DND-41 (cell line): Measurements from ENCODE around the gene BCL2L14.

Source experiments
- ATAC-seq: fragments of 200-7000 bp; cut with Tn5 transposase; 3 replicates; pipeline ENCODE4 v1.9.1; 2021; ENCODE audit warnings: low read depth; ENCODE audit not compliant: insufficient read depth
- DNase-seq: peaks from one replicate; pipeline ENCODE4 v3.0.0-alpha.2; 2020
- H2AFZ ChIP-seq: 2 replicates; pipeline ENCODE4 v1.6.0; 2012; ENCODE audit warnings: low read depth, low read length
- H3K27ac ChIP-seq: 2 replicates; pipeline ENCODE4 v1.5.1; 2012; ENCODE audit warnings: low read length, inconsistent platforms
- H3K27me3 ChIP-seq: fragments of 200-600 bp; sonication (generic); 2 replicates; pipeline ENCODE4 v1.6.0; 2012; ENCODE audit warnings: low read length, mild to moderate bottlenecking, inconsistent platforms; ENCODE audit not compliant: insufficient read depth, poor library complexity
- H3K36me3 ChIP-seq: 2 replicates; pipeline ENCODE4 v1.5.1; 2012; ENCODE audit warnings: low read length, inconsistent platforms; ENCODE audit not compliant: insufficient read depth
- H3K4me1 ChIP-seq: 2 replicates; pipeline ENCODE4 v1.5.1; 2012; ENCODE audit warnings: mild to moderate bottlenecking, low read length; ENCODE audit not compliant: insufficient read depth
- H3K4me2 ChIP-seq: 2 replicates; pipeline ENCODE4 v1.6.0; 2012; ENCODE audit warnings: mild to moderate bottlenecking, moderate library complexity, low read length, inconsistent platforms; ENCODE audit not compliant: insufficient read depth
- H3K4me3 ChIP-seq, 2 experiments: fragments of 200-600 bp in 1 of 2; shearing (Covaris generic) in 1 of 2; 2 replicates each; pipeline ENCODE4 v1.5.1; 2012 to 2016; ENCODE audit warnings: inconsistent platforms in 2 of 2, low read length in 2 of 2, mild to moderate bottlenecking in 2 of 2, low read depth in 1 of 2, moderate library complexity in 1 of 2
- H3K79me2 ChIP-seq: 2 replicates; pipeline ENCODE4 v1.6.0; 2012; ENCODE audit warnings: low read length, inconsistent platforms; ENCODE audit not compliant: insufficient read depth
- H3K9ac ChIP-seq: 2 replicates; pipeline ENCODE4 v1.6.0; 2012; ENCODE audit warnings: low read depth, mild to moderate bottlenecking, inconsistent platforms, low read length, moderate library complexity
- H3K9me3 ChIP-seq: 2 replicates; pipeline ENCODE4 v1.5.1; 2012; ENCODE audit warnings: low read length, moderate library complexity, mild to moderate bottlenecking, inconsistent platforms; ENCODE audit not compliant: insufficient read depth, severe bottlenecking
- H4K20me1 ChIP-seq: 2 replicates; pipeline ENCODE4 v1.6.0; 2012; ENCODE audit warnings: low read length; ENCODE audit not compliant: insufficient read depth
- EZH2 ChIP-seq: IDR thresholded peaks from 3 replicates; pipeline ENCODE4 v1.6.1; 2012; ENCODE audit warnings: borderline replicate concordance, low read depth, mild to moderate bottlenecking, moderate library complexity, low read length, inconsistent platforms; ENCODE audit not compliant: severe bottlenecking
- TF ChIP-seq, protein P1 (sequence below): IDR thresholded peaks from 2 replicates; pipeline ENCODE4 v1.5.1; 2012; ENCODE audit warnings: borderline replicate concordance, low read length, moderate library complexity, mild to moderate bottlenecking; ENCODE audit not compliant: poor library complexity, severe bottlenecking; ENCODE audit errors: extremely low read depth

Gene BCL2L14

DNA sequence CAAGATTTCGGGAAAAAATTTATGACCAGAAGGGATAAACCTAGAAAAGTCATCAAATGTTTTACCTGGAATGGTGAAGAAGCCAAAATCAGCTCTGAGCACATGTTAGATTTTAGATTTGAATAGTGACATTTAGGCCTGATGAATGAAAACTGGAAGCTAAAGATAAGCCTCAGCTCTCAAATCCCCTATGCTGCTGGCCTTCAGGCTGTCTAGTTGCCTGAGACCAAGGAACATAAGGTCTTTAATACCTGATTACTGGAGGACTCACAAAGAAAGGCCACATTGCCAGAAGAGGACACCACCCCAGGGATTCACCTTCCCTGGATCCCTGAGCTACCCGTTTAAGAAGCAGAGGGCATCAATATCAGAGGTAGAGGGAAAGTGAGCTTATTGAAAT lies 56.6 kb downstream of the BCL2L14 start:
- peaks cover 25% of the 10 kb centered on the region; the same call in 1 of the 2 replicates for H3K36me3 ChIP-seq
- TF ChIP-seq EZH2, result no peak
- TF ChIP-seq, protein P1, sequence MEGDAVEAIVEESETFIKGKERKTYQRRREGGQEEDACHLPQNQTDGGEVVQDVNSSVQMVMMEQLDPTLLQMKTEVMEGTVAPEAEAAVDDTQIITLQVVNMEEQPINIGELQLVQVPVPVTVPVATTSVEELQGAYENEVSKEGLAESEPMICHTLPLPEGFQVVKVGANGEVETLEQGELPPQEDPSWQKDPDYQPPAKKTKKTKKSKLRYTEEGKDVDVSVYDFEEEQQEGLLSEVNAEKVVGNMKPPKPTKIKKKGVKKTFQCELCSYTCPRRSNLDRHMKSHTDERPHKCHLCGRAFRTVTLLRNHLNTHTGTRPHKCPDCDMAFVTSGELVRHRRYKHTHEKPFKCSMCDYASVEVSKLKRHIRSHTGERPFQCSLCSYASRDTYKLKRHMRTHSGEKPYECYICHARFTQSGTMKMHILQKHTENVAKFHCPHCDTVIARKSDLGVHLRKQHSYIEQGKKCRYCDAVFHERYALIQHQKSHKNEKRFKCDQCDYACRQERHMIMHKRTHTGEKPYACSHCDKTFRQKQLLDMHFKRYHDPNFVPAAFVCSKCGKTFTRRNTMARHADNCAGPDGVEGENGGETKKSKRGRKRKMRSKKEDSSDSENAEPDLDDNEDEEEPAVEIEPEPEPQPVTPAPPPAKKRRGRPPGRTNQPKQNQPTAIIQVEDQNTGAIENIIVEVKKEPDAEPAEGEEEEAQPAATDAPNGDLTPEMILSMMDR, result no peak
- DNase-seq (no peak), ATAC-seq (no peak)
- H3K9me3 ChIP-seq, result no peaks in the 10 kb centered on the region
- no peak overlapping the region for H3K9ac ChIP-seq
- H3K4me3 ChIP-seq, result no peak overlapping the region
- H3K27ac ChIP-seq, result no peak overlapping the region
- no peak overlapping the region for H3K4me2 ChIP-seq
- no peaks in the 10 kb centered on the region for H4K20me1 ChIP-seq
- no peak overlapping the region for H2AFZ ChIP-seq
- no peaks in the 10 kb centered on the region for H3K79me2 ChIP-seq
- H3K27me3 ChIP-seq, result no peaks in the 10 kb centered on the region
- H3K4me1 ChIP-seq, result no peaks in the 10 kb centered on the region

DNA sequence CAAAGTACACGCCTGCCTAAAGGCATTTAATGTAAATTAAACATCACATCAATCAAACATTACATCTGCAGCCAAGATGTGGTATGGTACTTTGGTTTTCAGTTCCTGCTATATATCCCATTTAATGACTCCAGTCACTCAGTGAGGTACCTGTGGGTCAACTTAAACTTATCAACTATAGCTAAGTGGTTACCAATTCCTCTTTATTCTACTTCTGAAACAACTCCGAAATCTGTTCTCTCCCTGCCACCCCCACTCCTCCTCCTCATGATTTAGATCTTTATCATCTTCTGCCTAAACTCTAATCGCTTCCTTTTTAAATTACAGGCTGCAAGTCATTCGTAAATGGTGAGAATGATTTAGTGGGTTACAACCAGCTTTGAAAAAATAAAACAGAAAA lies 57.9 kb downstream of the BCL2L14 start:
- Histone ChIP-seq H2AFZ (no peak overlapping the region), H3K4me2 (no peak overlapping the region)
- no peak for ATAC-seq

DNA sequence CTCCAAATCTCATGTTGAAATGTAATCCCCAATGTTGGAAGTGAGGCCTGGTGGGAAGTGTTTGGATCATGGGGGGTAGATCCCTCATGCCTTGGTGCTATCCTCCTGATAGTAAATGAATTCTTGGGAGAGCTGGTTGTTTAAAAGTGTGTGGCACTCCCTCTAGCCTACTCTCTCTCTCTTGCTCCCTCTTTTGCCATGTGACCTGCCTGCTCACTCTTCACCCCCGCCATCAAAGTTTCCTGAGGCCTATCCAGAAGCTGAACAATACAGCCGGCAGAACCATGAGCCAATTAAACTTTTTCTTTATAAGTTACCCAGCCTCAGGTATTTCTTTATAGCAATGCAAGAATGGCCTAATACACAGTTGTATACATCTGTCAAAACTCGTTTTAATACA lies 62.5 kb downstream of the BCL2L14 start:
- Histone ChIP-seq H3K4me3 (no peak overlapping the region), H3K4me1 (no peaks in the 10 kb centered on the region), H3K79me2 (no peaks in the 10 kb centered on the region), H4K20me1 (no peaks in the 10 kb centered on the region), H3K27ac (no peak overlapping the region), H3K4me2 (no peak overlapping the region), H3K9me3 (no peaks in the 10 kb centered on the region), H3K9ac (no peak overlapping the region), H3K36me3 (peaks cover 2% of the 10 kb centered on the region; the same call in 1 of the 2 replicates), H3K27me3 (no peaks in the 10 kb centered on the region), H2AFZ (no peak overlapping the region)
- no peak for DNase-seq
- TF ChIP-seq EZH2, result no peak
- TF ChIP-seq, protein P1, result no peak
- no peak for ATAC-seq

More for the DNA sequence above, 57.9 kb downstream of the BCL2L14 start:
- no peak overlapping the region for H3K4me3 ChIP-seq
- H3K36me3 ChIP-seq, result peaks cover 20% of the 10 kb centered on the region; the same call in 1 of the 2 replicates
- H3K4me1 ChIP-seq, result no peaks in the 10 kb centered on the region
- no peak for DNase-seq
- no peaks in the 10 kb centered on the region for H4K20me1 ChIP-seq
- TF ChIP-seq, protein P1, result no peak
- no peak for TF ChIP-seq EZH2
- H3K79me2 ChIP-seq, result no peaks in the 10 kb centered on the region
- no peak overlapping the region for H3K9ac ChIP-seq
- no peaks in the 10 kb centered on the region for H3K27me3 ChIP-seq
- no peak overlapping the region for H3K27ac ChIP-seq
- no peaks in the 10 kb centered on the region for H3K9me3 ChIP-seq

DNA sequence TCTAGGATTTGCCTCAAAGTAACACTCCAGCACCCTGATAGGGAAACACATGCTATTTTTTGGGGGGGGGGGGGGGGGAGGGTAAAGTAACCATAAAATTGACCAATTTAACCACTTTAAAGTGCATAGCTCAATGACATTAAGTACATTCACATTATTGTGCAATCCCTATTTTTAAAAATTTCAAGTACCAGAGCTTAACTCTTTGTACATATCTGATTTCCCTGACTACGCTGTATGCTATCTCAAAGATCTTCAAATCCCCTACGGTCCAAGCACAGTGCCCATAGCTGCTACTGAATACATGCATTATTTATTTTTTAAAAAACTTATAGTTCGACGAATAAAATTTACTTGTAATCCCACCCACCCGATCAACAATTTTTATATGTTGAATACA lies 63.0 kb downstream of the BCL2L14 start:
- H3K27me3 ChIP-seq, result no peaks in the 10 kb centered on the region
- H3K4me1 ChIP-seq, result no peaks in the 10 kb centered on the region
- H4K20me1 ChIP-seq, result no peaks in the 10 kb centered on the region
- TF ChIP-seq, protein P1, result no peak
- no peak for TF ChIP-seq EZH2
- peaks cover 4% of the 10 kb centered on the region; the same call in 1 of the 2 replicates for H3K36me3 ChIP-seq
- no peak overlapping the region for H3K27ac ChIP-seq
- DNase-seq, result no peak
- H3K4me3 ChIP-seq, result no peak overlapping the region
- no peaks in the 10 kb centered on the region for H3K9me3 ChIP-seq
- no peak overlapping the region for H3K9ac ChIP-seq
- no peak overlapping the region for H2AFZ ChIP-seq
- no peaks in the 10 kb centered on the region for H3K79me2 ChIP-seq
- H3K4me2 ChIP-seq, result no peak overlapping the region
- no peak for ATAC-seq
